GM21717 (cell line): Measurements from ENCODE around the gene FAM76B.
"Not testable (repeated sequence)": the region's sequence is repeated elsewhere in the genome, so short reads cannot be mapped to it uniquely, and the experiment has no call there.

Experiments
- ATAC-seq: cut with Tn5 transposase; IDR thresholded peaks from one replicate; pipeline ENCODE4 v1.9.1; 2021; ENCODE audit warnings: mild to moderate bottlenecking, moderate library complexity; ENCODE audit not compliant: unreplicated experiment

The FAM76B gene

DNA sequence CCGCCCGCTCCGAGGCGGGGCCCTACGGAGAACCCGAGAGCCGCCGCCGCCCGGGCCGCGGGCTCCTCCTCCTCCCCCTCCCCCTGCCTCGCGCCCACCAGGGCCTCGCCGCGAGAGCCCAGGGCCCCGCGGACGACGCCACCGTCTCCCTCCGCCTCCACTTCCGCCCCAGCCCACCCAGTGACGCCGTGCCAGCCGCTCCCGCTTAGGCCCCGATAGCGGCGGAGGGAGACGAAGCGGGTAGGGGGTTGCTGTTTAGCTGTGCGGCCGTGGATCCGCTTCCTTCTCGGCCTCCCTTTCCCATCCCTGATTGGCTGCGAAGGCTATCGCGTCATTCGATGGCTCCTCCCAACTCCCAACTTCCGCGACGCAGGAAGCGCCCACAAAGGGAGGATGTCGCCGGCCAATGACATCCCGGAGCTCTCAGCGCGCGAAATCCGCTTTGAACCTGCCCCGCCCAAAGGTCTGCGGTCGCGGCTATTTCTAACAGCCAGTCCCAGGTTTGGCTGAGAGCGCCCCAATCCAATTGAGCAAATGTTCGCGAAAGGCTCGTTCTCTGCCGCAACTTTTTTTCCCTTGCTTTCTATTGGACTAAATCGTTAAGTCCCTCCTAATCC is at the start of gene FAM76B:
FAM76B (minus strand) TSS at position 277 of the 617 bp plus-strand sequence. CDS start 304 bp downstream, outside the sequence.
- peak; percentile 78 for ATAC-seq

DNA sequence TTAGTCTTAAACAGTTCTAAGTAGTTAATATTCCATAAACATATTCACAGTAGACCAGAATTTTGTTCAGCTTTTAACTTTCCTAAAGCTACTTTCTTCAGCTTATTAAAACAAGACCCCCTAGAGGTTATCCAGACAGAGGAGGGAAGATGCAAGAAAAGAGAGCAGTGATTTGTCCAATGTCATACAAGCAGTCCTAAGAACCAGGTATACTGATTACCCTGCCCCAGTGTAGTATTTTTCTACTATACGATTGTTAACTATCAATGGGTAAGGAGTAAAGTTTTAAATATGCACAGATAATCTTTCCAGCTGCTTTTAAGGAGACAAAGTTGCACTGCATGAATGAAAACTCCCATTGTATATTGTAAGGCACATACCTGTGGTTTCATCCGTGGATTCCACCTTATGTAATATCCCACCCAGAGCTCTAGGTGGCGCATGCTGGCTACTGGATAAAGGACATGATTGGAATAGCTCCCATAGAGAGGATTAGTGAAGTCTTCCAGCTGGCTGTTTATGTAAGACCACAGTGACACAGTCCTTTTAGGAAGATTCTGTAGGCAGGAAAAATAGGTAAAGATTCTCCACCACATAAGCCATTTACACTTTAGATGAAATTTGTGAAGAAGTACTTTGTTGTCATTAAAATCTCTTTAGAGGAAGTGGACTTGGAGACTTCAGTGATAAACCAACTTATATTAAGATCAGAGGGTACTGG is 46.3 kb upstream of the FAM76B start:
- peak; percentile 95 for ATAC-seq

DNA sequence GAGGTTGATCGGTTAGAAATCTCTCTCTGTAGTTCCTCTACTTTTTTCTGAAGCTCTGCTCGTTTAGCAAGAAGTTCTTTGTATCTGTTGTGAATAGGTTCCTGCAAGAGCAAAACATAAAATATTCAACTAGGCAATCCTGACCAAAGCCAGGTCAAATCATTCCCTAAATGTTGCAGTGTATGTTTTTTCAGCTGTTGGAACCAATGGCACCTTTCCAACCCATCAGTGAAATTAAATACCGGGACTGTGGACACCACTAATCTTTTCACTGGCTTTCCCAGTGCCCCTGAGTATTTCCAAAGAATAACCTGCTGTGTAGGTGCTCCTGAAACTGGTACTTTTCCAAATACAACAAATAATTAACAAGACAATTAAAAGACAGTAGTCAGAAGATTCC is 45.8 kb upstream of the FAM76B start:
- ATAC-seq: no peak

DNA sequence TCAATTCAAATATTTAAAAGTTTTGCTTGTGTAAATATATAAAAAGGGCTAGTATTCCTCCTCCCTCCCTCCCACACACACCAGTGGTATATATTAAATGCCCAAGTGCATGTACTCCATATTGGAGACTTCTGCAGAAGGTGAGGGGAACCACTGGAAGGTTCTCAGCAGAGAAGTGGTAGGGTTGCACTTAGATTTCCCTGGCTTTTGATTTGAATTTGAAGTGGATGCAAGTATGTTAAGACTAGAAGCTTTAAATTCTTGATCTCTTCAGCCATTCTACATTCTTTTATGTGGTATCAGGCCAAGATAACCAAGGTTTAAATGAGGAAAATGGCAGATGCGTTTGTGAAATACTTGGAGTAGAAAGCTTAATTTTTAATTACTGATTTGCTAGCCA is 43.8 kb upstream of the FAM76B start:
- ATAC-seq: no peak

DNA sequence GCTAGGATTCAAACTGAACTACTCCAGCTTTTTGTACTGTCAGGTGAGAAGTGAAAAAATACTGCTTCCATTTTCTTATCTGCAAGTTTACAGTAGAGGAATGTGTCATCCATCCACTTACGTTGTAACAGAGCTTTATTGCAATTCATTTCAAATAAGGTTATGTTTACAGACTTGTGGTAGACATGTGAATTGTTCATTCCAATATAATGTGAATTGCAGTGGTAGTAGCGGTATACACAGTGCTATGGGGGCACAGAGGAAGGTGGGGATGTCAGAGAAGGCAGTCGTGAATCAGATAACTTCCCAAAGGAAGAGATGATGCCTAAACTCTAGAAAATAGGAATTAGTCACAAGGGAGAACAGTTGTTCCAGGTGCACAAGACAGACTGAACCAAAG is 43.2 kb upstream of the FAM76B start:
- no peak for ATAC-seq

DNA sequence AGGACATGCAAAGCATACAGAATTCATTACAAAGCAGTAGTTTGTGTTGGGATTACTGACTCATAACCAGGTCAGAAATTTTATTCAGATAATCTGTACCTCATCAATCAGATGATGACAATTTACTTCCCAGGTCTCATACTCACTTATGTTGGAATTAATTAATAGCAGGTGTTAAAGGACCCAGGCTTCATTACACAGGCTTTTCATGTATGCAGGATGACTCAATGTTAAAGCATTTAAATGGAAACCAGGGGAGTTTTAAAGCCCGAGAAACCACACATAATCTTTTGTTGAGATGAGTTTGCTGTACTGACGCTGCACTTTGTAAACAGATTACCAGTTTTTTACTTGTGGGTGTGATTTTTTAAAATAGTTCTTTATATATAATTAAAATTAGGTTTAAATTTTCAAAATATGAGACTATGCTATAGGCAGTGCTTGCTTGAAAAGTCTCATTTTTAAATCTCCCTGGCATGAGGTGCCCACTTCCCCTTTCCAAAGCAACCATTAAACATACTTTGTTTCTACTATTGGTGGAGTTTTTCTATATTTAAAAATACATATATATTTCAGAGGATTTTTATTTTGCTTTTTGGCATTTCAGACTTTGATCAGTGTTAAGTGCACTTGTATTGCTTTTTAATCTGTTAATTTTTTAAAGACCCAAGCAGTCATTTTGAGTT is 41.8 kb upstream of the FAM76B start:
- no peak for ATAC-seq

DNA sequence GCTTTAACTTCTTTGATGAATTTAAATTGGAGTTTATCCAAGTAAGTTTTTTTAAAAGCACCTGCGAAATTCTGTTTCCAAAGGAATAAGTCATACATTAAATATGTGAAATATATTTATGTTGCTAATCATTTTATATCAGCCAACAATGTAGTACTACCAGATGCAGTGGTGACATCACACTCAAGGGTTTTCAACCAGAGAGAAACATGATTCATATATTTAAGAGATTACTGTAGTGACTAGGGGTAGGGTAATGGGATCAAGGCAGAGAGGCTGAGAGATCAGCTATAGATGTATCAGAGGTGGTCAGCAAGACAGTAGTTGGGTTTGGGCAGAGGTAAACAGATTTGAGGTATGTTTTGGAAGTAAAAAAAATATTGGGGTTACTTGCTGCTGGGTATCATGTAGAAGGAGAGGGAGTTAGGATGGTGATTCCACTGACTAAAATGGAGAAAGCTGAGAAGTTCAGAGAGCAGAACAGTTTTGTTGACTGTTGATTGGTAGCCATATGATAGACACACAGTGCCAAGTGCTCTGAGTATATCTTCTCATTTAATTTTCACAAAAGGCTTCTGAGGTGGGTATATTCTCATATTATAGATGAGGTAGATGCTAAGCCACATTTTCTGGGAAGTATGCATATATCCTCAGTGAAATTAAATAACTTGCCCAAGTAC is 40.1 kb upstream of the FAM76B start:
- no peak for ATAC-seq

DNA sequence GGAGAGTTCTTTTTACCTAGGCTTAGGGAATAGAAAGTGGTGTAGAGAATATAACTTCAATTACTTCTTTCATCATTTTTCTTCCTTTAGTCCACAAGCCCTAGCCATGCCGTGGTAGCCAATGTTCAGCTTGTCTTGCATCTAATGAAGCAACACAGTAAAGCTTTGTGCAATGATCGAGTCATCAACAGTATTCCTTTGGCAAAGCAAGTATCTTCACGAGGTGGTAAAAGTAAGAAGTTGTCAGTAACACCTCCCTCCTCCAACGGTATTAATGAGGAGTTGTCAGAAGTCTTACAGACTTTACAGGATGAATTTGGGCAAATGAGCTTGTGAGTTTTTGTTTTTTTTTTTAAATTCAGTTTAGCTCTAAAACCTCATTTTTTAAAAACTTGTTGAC is 38.1 kb upstream of the FAM76B start:
- ATAC-seq: no peak

DNA sequence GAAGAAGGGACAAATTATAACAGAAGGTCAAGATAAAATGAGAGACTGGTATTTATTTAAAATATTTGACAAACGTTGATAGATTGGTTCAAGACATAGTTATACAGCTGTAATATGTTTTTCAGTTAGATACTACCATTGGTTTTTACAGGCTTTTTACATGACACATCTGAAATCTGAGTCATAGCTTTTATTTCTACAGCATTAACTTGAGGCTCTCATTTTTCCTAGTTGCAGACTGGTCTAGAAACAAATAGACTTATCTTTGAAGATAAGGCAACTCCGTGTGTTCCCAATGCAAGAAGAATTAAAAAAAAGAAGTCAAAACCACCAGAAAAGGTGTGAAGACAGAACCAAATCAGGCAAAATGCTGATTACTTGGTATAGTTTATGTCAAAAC is 32.1 kb upstream of the FAM76B start:
- no peak for ATAC-seq

DNA sequence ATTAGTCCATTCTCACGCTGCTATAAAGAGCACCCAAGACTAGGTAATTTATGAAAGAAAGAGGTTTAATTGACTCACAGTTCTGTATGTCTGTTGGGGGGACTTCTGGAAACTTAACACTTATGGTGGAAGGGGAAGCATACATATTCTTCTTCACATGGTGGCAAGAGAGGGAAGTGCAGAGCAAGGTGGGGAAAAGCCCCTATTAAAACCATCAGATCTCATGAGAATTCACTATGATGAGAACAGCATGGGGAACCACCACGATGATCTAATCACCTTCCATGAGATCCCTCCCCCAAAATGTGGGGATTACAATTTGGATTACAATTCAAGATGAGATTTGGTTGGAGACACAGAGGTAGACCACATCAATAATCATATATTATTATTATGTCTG is 26.5 kb upstream of the FAM76B start:
- ATAC-seq: no peak

DNA sequence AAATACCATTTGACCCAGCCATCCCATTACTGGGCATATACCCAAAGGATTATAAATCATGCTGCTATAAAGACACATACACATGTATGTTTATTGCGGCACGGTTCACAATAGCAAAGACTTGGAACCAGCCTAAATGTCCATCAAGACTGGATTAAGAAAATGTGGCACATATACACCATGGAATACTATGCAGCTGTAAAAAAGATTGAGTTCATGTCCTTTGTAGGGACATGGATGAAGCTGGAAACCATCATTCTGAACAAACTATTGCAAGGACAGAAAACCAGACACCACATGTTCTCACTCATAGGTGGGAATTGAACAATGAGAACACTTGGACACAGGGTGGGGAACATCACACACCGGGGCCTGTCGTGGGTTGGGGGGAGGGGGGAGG is 21.5 kb upstream of the FAM76B start:
- ATAC-seq: not testable (repeated sequence)

DNA sequence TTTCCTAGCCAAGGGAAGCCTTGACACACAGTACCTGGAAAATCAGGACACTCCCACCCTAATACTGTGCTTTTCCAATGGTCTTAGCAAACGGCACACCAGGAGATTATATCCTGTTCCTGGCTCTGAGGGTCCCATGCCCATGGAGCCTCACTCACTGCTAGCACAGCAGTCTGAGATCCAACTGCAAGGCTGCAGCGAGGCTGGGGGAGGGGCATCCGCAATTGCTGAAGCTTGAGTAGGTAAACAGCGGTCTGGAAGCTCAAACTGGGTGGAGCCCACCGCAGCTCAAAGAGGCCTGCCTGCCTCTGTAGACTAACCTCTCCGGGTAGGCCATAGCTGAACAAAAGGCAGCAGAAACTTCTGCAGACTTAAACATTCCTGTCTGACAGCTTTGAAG is 16.9 kb upstream of the FAM76B start:
- not testable (repeated sequence) for ATAC-seq

DNA sequence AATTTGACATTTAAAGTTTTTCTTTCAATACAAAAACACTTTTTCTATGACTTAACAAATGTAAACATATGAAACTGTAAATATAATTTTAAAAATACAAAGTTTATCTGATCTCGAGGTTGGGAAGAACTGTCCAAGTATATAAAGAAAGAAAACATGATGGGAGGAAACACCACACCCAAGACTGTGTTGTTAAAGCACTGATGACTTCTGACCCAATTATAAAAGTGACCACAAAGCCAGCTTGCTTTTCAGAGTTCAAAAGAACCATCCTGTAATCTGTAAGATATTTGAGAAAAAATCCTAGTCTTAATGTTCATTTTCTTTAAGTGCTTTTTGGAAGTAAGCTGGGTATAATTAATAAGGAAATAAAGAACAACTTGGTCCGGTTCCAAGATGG is 16.3 kb upstream of the FAM76B start:
- ATAC-seq: no peak

DNA sequence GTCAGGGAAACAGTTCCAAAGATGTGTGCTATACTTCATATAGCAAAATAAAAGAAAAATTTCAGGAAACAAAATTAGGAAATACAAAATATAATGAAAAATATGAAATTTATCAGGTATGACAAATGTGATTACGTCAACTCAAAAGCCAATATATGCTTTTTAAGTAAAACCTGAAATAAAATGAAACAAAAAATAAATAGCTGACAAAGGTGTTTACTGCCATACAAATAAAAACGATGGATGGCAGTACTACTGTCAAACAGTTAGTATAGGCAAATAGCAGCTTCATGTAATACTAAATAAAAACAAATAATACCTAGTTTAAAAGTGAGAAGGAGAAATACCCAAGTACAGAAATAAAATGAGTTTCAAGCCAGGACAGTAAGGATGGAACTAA is 14.4 kb upstream of the FAM76B start:
- ATAC-seq: no peak

DNA sequence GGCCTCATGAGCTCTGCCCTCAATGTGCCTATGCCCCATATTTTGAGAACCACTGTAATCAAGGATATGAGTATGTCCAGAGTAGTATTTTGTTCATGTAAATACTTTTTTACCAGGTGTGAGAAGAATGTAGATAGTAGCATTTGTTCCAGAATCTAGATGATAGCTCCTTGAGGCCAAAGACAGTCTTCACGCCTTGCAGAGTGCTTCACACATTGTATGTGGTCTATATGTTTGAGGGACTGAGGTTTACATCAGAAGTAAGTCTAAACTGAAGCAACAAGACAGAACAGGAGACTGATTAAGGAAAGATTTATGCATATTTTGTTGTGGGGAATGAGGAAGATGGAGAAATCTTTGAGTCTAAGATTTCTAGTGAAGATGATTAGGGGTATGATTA is 13.2 kb upstream of the FAM76B start:
- ATAC-seq: no peak

DNA sequence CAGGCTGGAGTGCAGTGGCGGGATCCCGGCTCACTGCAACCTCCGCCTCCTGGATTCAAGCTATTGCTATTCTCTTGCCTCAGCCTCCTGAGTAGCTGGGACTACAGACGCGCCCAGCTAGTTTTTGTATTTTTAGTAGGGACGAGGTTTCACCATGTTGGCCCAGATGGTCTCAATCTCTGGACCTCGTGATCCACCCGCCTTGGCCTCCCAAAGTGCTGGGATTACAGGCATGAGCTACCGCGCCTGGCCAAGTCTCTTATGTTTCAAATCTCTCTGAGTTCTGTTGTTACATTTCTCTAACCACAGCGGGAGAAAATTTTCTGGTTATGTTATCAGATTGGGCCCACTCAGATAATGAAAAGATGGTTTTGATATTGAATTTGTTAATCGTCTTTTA is 10.9 kb upstream of the FAM76B start:
- no peak for ATAC-seq

DNA sequence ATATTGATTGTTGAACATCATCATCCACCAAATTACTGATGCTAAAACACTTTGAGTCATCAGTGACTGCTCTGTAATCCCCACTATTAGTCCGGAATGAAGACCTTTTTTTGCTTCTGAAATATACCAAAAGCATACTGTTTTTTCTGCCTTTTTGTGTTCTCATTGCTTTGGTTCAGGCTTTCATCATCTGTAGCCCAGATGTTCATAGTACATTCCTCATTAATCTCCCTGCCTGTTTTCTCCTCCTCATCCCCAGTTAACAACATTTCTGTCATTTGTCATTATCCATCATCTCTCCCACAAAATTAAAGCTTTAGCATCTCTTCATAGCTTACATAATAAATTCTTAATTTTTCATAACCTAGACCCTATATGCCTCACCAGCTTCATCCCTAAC is 10.0 kb upstream of the FAM76B start:
- ATAC-seq: no peak

DNA sequence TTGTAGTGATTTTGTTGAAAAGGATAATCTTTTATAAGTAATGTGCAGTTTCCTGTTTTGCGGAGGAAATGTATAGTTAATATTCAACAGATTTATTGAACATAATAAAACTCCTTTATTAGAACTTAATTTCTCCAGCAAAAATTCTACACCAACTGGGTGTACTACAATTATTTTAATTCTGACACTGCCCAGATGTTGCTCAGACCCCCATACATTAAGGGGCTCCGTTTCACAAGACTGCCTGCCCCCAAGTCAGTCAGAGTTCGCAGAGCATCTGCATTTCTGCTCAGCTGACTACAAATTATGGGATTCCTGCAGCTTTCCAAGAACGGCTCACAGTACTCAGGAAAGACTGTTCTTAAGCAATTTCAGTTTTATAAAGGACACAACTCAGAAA is 6.9 kb upstream of the FAM76B start:
- no peak for ATAC-seq

DNA sequence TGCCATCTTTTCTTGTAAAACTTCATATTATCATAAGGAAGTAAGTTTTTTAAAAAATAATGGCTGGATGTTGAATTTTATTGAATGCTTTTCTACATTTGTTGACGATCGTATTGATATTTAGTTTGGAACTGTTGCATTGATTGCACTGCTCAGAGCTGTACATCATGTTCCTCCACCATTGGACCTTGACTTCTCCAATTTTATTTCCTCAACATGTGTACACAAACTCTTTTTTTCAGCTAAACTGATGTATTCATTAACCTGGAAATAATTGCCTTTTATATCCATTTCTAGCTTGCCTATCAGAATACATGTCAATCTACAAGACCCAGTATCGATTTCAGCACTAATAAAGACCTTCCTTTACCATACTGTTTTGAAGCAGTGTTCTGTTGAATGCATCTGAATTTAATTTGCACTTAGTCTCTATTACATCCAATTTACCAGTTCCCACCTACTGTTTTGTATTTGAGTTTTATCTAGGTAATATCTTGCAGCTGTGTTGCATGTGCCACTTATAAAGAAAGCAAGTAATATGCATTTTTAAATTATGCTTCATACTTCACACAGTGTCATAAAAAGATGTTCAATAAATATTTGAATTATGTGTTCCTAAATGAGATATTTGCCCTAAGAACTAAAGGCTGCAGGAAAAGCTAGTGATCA is 6.2 kb upstream of the FAM76B start:
- no peak for ATAC-seq

DNA sequence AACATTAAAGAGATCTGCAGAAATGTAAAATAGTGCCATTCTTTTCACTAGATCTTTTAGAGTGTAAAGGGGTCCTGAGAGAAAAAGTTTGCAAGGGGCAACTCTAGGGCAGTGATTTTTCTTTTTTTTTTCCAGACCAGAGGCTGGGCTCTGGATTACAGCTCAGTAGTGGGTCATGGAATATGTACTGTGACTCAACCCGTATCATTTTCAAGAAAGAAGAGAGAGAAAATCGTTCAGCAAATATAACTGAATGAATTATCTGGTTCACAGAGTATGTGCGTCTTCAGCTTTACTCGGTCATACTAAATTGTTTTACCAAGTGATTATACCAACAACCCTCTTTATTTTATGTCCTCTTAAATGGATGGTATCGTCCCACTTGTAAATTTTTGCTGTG is 4.5 kb upstream of the FAM76B start:
- no peak for ATAC-seq

DNA sequence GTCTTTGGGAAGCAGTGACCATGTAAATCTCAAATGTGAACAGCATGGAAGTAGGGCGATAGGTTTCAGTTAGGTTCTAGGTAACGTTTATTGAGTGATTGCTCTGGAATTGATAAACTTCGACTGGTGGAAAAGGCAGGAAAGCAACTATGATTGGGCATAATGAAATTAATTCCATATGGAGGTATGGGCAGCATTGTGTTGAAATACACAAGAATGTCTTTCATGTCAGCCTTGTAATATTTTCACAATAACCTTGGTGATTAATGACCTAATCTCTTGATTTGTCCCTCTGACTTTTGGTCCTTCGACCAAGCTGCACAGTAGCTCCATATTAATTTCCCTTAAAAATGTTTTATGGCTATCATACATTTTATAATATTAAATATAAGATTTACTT is 3.5 kb upstream of the FAM76B start:
- ATAC-seq: no peak
